OCI-M2 (cell line): ENCODE measurements around the gene TCAIM.

ENCODE experiments used
- DNase-seq: peaks from one replicate; lab custom pipeline; 2025; ENCODE audit not compliant: unreplicated experiment; lab: John Stamatoyannopoulos, UW

Gene TCAIM, protein sequence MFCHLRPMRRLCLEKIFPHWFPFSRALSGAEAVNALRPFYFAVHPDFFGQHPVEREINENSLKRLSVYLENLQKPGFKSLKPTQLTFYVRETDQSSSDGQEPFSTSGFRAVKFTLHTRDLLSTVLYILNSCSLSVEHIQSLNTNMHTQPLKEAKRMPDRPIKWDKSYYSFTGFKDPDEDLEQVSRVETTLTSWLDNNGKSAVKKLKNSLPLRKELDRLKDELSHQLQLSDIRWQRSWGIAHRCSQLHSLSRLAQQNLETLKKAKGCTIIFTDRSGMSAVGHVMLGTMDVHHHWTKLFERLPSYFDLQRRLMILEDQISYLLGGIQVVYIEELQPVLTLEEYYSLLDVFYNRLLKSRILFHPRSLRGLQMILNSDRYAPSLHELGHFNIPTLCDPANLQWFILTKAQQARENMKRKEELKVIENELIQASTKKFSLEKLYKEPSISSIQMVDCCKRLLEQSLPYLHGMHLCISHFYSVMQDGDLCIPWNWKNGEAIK

GRCh38 chr3:44338010-44338827 is at the start of gene TCAIM:
TSS of gene TCAIM (plus strand) at chr3:44338766. CDS start at chr3:44354783, 16,017 bp downstream.
- peak; percentile 86 for DNase-seq

GRCh38 chr3:44289882-44290462 is 48.6 kb upstream of the TCAIM start:
- DNase-seq, result no peak

GRCh38 chr3:44292276-44292675 is 46.3 kb upstream of the TCAIM start:
- no peak for DNase-seq

- DNase-seq, result no peak
Measured at GRCh38 chr3:44292947-44293346, 45.6 kb upstream of the TCAIM start.

- no peak for DNase-seq
Measured at GRCh38 chr3:44297255-44297654, 41.3 kb upstream of the TCAIM start.

DNA sequence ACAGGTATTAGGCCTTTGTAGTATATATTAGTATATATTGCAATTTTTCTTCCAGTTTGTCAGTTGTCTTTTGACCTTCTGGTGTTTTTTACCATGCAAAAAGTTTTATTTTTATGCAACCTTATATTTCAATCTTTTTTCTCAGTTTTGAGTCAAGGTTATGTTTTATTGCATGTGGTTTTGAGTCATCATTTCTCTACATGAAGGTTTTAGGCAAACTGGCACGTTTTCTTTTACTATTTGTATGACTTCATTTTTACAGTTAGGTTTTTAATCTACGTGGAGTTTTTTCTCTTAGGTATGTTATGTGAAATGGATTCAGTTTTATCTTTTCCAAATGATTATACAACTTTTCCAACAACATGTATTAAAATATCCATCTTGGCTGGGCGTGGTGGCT is 36.8 kb upstream of the TCAIM start:
- DNase-seq, result no peak

DNA sequence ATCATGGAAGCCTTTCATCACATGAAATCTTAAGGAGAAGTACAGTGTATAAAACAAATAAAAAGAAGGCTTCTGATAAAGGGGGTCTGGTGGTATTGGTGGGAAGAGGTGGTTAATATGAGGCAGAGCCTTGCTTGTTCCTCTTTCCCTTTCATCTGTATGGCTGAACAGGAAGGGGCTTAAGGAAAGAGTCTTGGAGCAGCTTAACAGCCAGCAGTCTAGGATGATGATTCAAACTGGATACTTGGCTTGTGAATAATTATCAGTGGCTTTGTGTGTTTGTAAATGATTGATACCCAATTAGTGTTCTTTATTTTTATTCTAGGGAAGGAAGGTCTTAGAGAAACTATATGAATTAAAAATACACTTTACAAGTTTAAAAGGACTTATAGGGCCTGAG is 29.1 kb upstream of the TCAIM start:
- no peak for DNase-seq

- no peak for DNase-seq
Measured at GRCh38 chr3:44318891-44319311, 19.7 kb upstream of the TCAIM start.

DNA sequence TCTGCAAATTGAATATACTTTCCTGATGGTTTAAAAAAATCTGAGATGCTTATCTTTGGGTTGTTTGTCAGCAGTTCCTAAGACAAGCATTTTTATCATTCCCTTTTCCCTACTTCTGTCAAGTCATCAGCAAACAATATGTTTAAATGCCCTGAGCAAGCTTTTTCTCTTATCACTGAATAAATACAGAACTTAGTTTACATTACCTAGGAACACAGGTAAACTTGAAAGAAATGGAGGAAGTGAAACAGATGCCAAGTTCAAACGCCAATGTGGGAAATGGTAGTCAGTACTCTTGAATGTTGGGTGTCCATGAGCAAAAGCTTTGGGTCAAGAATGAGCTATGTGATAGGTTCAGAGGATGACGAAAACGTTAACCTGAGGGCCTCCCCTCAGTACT is 17.2 kb upstream of the TCAIM start:
- DNase-seq, result no peak

DNA sequence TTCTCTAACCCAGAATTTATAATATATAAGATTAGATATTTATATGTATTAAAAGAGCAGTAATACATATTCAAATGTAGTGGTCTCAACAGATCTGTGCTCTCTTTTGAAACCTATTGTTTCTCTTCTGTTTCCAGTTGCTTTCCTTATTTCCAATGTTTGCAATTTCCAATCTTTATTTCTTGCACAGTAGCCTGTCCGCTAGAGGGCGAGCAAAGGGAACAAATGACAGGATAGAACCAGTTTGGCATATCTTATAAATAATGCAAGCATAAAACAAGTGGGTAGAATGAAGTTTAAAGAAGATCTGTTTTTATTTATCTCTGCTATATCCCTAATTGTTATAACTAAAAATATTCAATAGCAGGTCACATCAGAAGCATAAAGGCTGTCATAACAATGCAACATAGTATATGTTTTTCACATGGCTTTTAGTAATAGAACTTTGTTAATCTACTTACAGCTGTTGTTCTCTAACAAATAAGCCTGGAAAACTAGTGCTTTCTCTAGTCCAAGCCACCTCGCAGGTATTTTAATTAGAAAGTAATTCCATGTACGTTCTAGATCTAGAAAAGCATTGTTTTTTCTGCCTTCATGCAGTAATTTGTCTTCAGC is 15.1 kb upstream of the TCAIM start:
- no peak for DNase-seq

GRCh38 chr3:44324584-44324983 is 14.0 kb upstream of the TCAIM start:
- DNase-seq, result no peak

DNA sequence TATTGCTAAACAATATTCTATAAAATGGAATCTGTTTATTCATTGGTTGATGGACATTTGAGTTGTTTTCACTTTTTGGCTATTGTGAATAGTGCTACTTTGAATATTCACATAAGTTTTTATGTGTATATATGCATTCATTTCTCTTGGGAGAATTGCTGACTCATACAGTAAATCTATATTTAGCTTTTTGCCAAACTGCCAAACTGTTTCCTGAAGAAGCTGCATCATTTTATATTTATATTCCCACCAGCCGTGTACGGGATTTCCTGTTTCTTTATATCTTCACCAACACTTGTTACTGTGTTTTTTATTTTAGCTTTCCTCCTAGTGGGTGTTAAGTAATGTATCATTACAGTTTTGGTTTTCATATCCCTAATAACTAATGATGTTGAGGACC is 12.5 kb upstream of the TCAIM start:
- no peak for DNase-seq

DNA sequence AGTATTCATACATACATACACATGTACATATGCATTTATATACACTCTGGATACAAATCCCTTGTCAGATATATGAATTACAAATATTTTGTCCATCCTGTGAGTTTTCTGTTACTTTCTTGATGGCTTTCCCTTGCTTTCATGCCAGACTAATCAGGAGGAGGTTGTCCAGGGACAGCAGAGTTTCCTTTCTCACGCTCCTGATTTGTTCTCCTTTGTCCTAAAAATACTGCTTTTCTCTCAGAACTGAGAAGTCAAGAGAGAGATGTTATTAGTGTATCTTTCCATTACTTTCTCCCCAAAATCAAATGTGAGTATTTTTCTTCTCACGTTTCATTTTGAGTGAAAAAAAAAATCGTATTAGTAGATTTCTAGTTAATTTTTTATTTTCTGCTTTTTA is 12.1 kb upstream of the TCAIM start:
- DNase-seq, result no peak

DNA sequence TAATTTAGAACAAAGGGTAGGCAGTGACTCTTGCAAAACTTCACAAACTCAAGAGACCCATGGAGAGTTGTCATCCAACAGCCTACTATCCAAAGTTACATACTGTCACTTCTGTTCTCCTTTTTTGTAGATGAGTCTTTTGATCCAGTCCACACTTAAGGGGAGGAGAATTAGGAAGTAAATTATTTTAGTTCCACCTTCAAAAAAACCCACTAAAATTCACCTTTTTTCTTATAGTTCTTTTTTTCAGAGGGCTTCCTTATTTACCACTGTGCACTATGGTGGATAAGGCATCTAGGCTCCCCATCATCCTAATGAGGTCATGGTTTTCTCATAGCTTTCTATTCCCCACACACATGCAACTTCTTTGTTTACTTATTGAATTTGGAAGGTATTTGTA is 8.6 kb upstream of the TCAIM start:
- DNase-seq, result no peak

DNA sequence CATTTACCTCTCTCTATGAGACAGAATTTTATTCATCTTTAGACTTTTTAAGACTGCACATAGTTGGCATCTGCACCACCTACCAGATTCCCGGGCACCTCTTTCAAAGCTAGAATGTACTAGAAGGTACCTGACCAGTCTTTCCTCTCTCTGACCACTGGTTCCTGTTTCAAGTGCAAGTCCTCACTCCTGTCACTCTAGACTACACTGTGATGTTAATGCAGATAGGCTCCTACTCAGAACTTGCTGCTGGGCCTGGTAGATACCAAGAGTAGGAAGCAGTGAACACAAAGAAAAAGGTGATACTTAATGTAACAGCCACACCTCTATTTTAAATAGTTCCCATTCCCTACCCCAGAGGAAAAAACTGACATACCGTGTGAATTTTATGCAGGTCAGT is 8.1 kb upstream of the TCAIM start:
- DNase-seq, result no peak

DNA sequence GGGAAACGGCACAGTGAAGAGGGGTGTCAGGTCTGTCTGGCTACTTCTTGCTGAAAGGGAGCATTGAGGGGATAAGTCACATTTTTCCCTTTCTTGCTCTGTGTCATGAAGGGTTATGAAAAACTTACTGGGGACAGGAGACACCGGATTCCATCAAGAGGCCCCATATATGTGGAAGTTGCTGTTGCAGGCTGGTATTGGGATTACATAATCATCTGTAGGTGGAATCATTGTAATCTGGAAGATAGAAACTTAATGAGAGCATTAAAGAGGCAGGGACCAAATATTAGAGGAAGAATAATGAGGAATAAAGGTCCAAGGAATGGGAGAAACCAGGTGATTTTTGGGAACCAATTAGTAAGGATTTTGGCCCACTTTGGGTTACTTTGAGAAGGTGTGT is 4.2 kb upstream of the TCAIM start:
- DNase-seq, result no peak

- no peak for DNase-seq
Measured at GRCh38 chr3:44337248-44337785, 1.2 kb upstream of the TCAIM start.

- no peak for DNase-seq
Measured at GRCh38 chr3:44338828-44339127, 212 bp downstream of the TCAIM start.

- DNase-seq, result no peak
Measured at GRCh38 chr3:44339181-44340057, 853 bp downstream of the TCAIM start.

- DNase-seq, result no peak
Measured at GRCh38 chr3:44340058-44340395, 1.5 kb downstream of the TCAIM start.
